ENCODE measurements around the gene C11orf97. TPM values are rescaled to one million over a fixed set of nuclear protein-coding genes. Genes with fewer than 3 reads are reported as not detected.
A peak's percentile ranks its signal among the peaks of the same experiment; 100 is the strongest.

C11orf97 gene
- total and polyA plus RNA-seq, 2 of the 13 experiments (the other 11 are each of a cell fraction or from before 2014, with no cell fraction given): 0.35 TPM; not detected in 1

DNA sequence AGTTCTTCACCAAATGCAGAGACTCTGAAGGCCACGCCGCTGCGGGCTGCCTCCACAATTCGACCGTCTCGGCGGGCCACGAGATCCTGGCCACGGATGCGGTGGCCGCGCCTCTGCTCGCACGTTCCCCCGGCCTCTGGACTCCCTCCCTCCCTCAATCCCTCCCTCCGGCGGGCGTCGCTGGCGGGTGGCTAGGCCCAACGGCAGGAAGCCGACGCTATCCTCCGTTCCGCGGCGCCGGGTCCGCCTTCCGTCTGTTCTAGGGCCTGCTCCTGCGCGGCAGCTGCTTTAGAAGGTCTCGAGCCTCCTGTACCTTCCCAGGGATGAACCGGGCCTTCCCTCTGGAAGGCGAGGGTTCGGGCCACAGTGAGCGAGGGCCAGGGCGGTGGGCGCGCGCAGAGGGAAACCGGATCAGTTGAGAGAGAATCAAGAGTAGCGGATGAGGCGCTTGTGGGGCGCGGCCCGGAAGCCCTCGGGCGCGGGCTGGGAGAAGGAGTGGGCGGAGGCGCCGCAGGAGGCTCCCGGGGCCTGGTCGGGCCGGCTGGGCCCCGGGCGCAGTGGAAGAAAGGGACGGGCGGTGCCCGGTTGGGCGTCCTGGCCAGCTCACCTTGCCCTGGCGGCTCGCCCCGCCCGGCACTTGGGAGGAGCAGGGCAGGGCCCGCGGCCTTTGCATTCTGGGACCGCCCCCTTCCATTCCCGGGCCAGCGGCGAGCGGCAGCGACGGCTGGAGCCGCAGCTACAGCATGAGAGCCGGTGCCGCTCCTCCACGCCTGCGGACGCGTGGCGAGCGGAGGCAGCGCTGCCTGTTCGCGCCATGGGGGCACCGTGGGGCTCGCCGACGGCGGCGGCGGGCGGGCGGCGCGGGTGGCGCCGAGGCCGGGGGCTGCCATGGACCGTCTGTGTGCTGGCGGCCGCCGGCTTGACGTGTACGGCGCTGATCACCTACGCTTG is 31.7 kb downstream of the C11orf97 start, which contains the start of gene FUT4 (continued):
- TF ChIP-seq HDAC1 (CRISPR knock-in tag; IDR thresholded peaks at IDR 0.05) (peak; percentile 30; the same call in 1 of the 2 replicates), KLF12 (CRISPR knock-in tag; IDR thresholded peaks at IDR 0.05; ENCODE audit: borderline replicate concordance) (peak; percentile 70; the same call in 1 of the 2 replicates), ZNF329 (CRISPR knock-in tag; IDR thresholded peaks at IDR 0.05; ENCODE audit: low read depth) (0 out of 2 replicates have a peak, but pooled peaks have one; percentile 44), HDAC2 (CRISPR knock-in tag; IDR thresholded peaks at IDR 0.05) (peak; percentile 34; the same call in 1 of the 2 replicates)
- TF ChIP-seq, protein P1, sequence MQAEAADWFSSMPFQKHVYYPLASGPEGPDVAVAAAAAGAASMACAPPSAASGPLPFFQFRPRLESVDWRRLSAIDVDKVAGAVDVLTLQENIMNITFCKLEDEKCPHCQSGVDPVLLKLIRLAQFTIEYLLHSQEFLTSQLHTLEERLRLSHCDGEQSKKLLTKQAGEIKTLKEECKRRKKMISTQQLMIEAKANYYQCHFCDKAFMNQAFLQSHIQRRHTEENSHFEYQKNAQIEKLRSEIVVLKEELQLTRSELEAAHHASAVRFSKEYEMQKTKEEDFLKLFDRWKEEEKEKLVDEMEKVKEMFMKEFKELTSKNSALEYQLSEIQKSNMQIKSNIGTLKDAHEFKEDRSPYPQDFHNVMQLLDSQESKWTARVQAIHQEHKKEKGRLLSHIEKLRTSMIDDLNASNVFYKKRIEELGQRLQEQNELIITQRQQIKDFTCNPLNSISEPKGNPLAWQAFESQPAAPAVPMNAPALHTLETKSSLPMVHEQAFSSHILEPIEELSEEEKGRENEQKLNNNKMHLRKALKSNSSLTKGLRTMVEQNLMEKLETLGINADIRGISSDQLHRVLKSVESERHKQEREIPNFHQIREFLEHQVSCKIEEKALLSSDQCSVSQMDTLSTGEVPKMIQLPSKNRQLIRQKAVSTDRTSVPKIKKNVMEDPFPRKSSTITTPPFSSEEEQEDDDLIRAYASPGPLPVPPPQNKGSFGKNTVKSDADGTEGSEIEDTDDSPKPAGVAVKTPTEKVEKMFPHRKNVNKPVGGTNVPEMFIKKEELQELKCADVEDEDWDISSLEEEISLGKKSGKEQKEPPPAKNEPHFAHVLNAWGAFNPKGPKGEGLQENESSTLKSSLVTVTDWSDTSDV (CRISPR knock-in tag; IDR thresholded peaks at IDR 0.05): peak; percentile 48; the same call in 1 of the 2 replicates
- TF ChIP-seq, protein P2, sequence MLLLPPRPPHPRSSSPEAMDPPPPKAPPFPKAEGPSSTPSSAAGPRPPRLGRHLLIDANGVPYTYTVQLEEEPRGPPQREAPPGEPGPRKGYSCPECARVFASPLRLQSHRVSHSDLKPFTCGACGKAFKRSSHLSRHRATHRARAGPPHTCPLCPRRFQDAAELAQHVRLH (CRISPR knock-in tag; IDR thresholded peaks at IDR 0.05; ENCODE audit: borderline replicate concordance, low read depth): 0 out of 2 replicates have a peak, but pooled peaks have one; percentile 31
- TF ChIP-seq, protein P3, sequence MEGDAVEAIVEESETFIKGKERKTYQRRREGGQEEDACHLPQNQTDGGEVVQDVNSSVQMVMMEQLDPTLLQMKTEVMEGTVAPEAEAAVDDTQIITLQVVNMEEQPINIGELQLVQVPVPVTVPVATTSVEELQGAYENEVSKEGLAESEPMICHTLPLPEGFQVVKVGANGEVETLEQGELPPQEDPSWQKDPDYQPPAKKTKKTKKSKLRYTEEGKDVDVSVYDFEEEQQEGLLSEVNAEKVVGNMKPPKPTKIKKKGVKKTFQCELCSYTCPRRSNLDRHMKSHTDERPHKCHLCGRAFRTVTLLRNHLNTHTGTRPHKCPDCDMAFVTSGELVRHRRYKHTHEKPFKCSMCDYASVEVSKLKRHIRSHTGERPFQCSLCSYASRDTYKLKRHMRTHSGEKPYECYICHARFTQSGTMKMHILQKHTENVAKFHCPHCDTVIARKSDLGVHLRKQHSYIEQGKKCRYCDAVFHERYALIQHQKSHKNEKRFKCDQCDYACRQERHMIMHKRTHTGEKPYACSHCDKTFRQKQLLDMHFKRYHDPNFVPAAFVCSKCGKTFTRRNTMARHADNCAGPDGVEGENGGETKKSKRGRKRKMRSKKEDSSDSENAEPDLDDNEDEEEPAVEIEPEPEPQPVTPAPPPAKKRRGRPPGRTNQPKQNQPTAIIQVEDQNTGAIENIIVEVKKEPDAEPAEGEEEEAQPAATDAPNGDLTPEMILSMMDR (CRISPR knock-in tag; IDR thresholded peaks at IDR 0.05): peak; percentile 28; the same call in 1 of the 2 replicates
- TF ChIP-seq, protein P4, sequence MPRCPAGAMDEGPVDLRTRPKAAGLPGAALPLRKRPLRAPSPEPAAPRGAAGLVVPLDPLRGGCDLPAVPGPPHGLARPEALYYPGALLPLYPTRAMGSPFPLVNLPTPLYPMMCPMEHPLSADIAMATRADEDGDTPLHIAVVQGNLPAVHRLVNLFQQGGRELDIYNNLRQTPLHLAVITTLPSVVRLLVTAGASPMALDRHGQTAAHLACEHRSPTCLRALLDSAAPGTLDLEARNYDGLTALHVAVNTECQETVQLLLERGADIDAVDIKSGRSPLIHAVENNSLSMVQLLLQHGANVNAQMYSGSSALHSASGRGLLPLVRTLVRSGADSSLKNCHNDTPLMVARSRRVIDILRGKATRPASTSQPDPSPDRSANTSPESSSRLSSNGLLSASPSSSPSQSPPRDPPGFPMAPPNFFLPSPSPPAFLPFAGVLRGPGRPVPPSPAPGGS (CRISPR knock-in tag; IDR thresholded peaks at IDR 0.05): no peak
- TF ChIP-seq, protein P5, sequence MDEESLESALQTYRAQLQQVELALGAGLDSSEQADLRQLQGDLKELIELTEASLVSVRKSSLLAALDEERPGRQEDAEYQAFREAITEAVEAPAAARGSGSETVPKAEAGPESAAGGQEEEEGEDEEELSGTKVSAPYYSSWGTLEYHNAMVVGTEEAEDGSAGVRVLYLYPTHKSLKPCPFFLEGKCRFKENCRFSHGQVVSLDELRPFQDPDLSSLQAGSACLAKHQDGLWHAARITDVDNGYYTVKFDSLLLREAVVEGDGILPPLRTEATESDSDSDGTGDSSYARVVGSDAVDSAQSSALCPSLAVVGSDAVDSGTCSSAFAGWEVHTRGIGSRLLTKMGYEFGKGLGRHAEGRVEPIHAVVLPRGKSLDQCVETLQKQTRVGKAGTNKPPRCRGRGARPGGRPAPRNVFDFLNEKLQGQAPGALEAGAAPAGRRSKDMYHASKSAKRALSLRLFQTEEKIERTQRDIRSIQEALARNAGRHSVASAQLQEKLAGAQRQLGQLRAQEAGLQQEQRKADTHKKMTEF (CRISPR knock-in tag; IDR thresholded peaks at IDR 0.05): peak; percentile 60; the same call in 1 of the 2 replicates
- TF ChIP-seq, protein P6, sequence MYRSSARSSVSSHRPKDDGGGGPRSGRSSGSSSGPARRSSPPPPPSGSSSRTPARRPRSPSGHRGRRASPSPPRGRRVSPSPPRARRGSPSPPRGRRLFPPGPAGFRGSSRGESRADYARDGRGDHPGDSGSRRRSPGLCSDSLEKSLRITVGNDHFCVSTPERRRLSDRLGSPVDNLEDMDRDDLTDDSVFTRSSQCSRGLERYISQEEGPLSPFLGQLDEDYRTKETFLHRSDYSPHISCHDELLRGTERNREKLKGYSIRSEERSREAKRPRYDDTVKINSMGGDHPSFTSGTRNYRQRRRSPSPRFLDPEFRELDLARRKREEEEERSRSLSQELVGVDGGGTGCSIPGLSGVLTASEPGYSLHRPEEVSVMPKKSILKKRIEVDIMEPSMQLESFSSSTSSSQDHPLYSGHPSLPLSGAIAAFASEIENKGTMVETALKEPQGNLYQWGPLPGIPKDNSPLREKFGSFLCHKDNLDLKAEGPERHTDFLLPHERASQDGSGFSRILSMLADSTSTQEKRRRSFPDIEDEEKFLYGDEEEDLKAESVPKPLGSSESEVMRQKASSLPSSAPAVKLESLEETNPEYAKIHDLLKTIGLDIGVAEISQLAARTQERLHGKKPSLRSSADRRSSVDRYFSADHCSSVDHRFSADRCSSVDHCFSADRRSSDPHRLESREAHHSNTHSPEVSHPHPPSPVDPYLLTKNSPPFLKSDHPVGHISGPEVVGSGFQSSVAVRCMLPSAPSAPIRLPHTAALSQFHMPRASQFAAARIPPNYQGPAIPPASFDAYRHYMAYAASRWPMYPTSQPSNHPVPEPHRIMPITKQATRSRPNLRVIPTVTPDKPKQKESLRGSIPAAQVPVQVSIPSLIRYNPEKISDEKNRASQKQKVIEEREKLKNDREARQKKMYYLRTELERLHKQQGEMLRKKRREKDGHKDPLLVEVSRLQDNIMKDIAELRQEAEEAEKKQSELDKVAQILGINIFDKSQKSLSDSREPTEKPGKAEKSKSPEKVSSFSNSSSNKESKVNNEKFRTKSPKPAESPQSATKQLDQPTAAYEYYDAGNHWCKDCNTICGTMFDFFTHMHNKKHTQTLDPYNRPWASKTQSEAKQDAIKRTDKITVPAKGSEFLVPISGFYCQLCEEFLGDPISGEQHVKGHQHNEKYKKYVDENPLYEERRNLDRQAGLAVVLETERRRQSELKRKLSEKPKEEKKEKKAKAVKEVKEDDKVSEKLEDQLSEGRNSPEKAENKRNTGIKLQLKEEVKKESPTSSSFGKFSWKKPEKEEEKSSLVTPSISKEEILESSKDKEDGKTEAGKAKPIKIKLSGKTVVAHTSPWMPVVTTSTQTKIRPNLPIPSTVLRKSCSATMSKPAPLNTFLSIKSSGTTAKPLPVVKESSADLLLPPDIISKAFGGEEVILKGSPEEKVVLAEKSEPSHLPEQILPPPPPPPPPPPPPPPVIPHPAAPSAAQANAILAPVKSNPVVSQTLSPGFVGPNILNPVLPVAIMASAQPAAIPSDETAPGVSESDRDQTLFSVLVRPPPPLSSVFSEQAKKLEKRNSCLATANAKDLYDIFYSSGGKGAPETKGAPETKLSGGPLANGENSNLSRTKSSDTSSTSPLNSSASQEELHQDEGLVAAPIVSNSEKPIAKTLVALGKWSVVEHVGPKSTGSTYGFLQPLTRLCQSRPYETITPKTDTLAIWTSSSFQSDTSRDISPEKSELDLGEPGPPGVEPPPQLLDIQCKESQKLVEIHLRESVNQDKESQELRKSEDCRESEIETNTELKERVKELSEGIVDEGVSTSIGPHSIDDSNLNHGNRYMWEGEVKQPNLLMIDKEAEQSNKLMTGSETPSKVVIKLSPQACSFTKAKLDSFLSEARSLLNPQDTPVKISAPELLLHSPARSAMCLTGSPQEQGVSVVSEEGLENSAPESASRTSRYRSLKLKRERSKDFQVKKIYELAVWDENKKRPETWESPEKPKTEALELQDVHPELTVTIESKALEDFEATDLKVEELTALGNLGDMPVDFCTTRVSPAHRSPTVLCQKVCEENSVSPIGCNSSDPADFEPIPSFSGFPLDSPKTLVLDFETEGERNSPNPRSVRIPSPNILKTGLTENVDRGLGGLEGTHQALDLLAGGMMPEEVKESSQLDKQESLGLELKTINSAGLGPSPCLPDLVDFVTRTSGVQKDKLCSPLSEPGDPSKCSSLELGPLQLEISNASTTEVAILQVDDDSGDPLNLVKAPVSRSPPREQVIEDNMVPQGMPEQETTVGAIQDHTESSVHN (CRISPR knock-in tag; IDR thresholded peaks at IDR 0.05): 0 out of 2 replicates have a peak, but pooled peaks have one; percentile 37

All from HepG2 (cell line).